GM12878 (cell line): Measurements from ENCODE around the gene ZNF655. TPM values are rescaled to one million over a fixed set of nuclear protein-coding genes. Genes with fewer than 3 reads are reported as not detected.
A peak's percentile ranks its signal among the peaks of the same experiment; 100 is the strongest.

ENCODE experiments used
- ATF2 ChIP-seq: IDR thresholded peaks from 2 replicates; pipeline ENCODE4 v1.6.1; 2012; ENCODE audit warnings: low read length, inconsistent platforms
- BRCA1 ChIP-seq: IDR thresholded peaks from 2 replicates; pipeline ENCODE4 v1.6.1; 2011; ENCODE audit warnings: low read depth, low read length, improper control_type of control experiment
- CUX1 ChIP-seq: IDR thresholded peaks from 2 replicates; pipeline ENCODE4 v1.6.1; 2012; ENCODE audit warnings: improper control_type of control experiment, low read depth, low read length; ENCODE audit not compliant: insufficient replicate concordance
- FOS ChIP-seq: IDR thresholded peaks from 3 replicates; pipeline ENCODE4 v1.6.1; 2011; ENCODE audit warnings: borderline replicate concordance; ENCODE audit not compliant: insufficient read length; ENCODE audit errors: extremely low read depth
- GATAD2B ChIP-seq: fragments of 450-650 bp; conservative IDR thresholded peaks from 2 replicates; pipeline ENCODE4 v1.6.1; 2017; ENCODE audit warnings: low read depth, mild to moderate bottlenecking, moderate library complexity
- HDGF ChIP-seq: fragments of 450-650 bp; IDR thresholded peaks from 2 replicates; pipeline ENCODE4 v1.6.1; 2016; ENCODE audit warnings: antibody characterized with exemption
- IKZF2 ChIP-seq, 2 experiments: fragments of 450-650 bp; IDR thresholded peaks; 2 replicates each; pipeline ENCODE4 v1.6.1; 2017; ENCODE audit warnings: mild to moderate bottlenecking in 2 of 2, moderate library complexity in 2 of 2
- NFXL1 ChIP-seq: fragments of 450-650 bp; IDR thresholded peaks from 2 replicates; pipeline ENCODE4 v1.6.1; 2017; ENCODE audit warnings: antibody characterized with exemption, mild to moderate bottlenecking, borderline replicate concordance
- NFYB ChIP-seq: IDR thresholded peaks from 2 replicates; pipeline ENCODE4 v1.6.1; 2011; ENCODE audit warnings: low read depth, mild to moderate bottlenecking, low read length, improper control_type of control experiment, moderate library complexity; ENCODE audit not compliant: insufficient read depth
- PML ChIP-seq: IDR thresholded peaks from 2 replicates; pipeline ENCODE4 v1.6.1; 2012; ENCODE audit warnings: low read length, inconsistent platforms
- RELB ChIP-seq: fragments of 450-650 bp; IDR thresholded peaks from 2 replicates; pipeline ENCODE4 v1.6.1; 2017; ENCODE audit warnings: low read depth, mild to moderate bottlenecking, moderate library complexity
- TAF1 ChIP-seq: IDR thresholded peaks from 2 replicates; pipeline ENCODE4 v1.6.1; 2011; ENCODE audit warnings: mild to moderate bottlenecking, low read depth, low read length, borderline replicate concordance
- USF2 ChIP-seq: IDR thresholded peaks from 2 replicates; pipeline ENCODE4 v1.6.1; 2011; ENCODE audit warnings: low read depth, low read length, improper control_type of control experiment, borderline replicate concordance
- ZBTB40 ChIP-seq: fragments of 450-650 bp; IDR thresholded peaks from 2 replicates; pipeline ENCODE4 v1.6.1; 2016; ENCODE audit warnings: mild to moderate bottlenecking, moderate library complexity, borderline replicate concordance
- polyA plus RNA-seq, 11 experiments: library from polyadenylated mRNA; depleted of rRNA in 4 of 11; unstranded in 6 of 11; stranded (reverse) in 5 of 11; fragments of >200 nt; fragmentation: Nextera tagmentation in 4 of 11; fragmentation: Illumina TruSeq in 1 of 11; extraction: Ambion mirVana in 4 of 11; extraction: Trizol in 1 of 11; gene quantifications; 1 replicate in 1 of 11; 2 replicates in 10 of 11; pipeline versions ENCODE4 v1.2.1 to v1.2.3, GENCODE V29; 2011 to 2016; ENCODE audit warnings: inconsistent platforms in 2 of 11, missing spikeins in 2 of 11, low read depth in 1 of 11
- total RNA-seq, 4 experiments: library from RNA; depleted of rRNA in 3 of 4; stranded (reverse); fragments of >200 nt in 3 of 4; fragmentation: Illumina TruSeq in 1 of 4; extraction: Trizol in 1 of 4; gene quantifications; 2 replicates each; pipeline versions ENCODE4 v1.2.1 to v1.2.3, GENCODE V29; 2013 to 2021

Gene ZNF655
- total and polyA plus RNA-seq, 10 of the 15 experiments (the other 5 are each of a cell fraction or from before 2014, with no cell fraction given) = 14.5 to 107 (median 52.8) TPM

GRCh38 chr7:99531354-99531765 lies 27.1 kb upstream of the ZNF655 start (continued):
- no peak for TF ChIP-seq CUX1
- no peak for TF ChIP-seq GATAD2B
- TF ChIP-seq HDGF = no peak
- no peak for TF ChIP-seq PML
- no peak for TF ChIP-seq IKZF2 (IDR thresholded peaks at IDR 0.05)
- TF ChIP-seq FOS = no peak
- no peak for TF ChIP-seq NFYB
- TF ChIP-seq NFXL1 = no peak
- TF ChIP-seq ZBTB40 = no peak
- TF ChIP-seq USF2 = no peak
- no peak for TF ChIP-seq BRCA1
- no peak for TF ChIP-seq ATF2
- peak; percentile 36; the same call in 1 of the 2 replicates for TF ChIP-seq RELB
- no peak for TF ChIP-seq TAF1
